Measurements from ENCODE around the gene UIMC1.

UIMC1 gene

GRCh38 chr5:176863765-176864098 is 142.8 kb downstream of the UIMC1 start:
- ATAC-seq (replicated peaks; ENCODE audit: extremely low read depth, poor library complexity, severe bottlenecking) (no peak), DNase-seq (ENCODE audit: low spot score in 2 of 2) (no peak)
- Mint-ChIP-seq H3K36me3 (ENCODE audit: insufficient read depth) (peaks cover under 1% of the 10 kb centered on the region), H3K9me3 (no peaks in the 10 kb centered on the region), H3K4me3 (no peak overlapping the region), H3K27me3 (peaks cover 58% of the 10 kb centered on the region), H3K4me1 (no peaks in the 10 kb centered on the region), H3K27ac (ENCODE audit: low read depth) (no peak overlapping the region)

- DNase-seq (ENCODE audit: low spot score in 2 of 2) (no peak), ATAC-seq (replicated peaks; ENCODE audit: extremely low read depth, poor library complexity, severe bottlenecking) (no peak)
- no peak overlapping the region for H3K4me3 Mint-ChIP-seq
- H3K36me3 Mint-ChIP-seq (ENCODE audit: insufficient read depth) = no peaks in the 10 kb centered on the region
- H3K27me3 Mint-ChIP-seq = peaks cover 63% of the 10 kb centered on the region
- H3K27ac Mint-ChIP-seq (ENCODE audit: low read depth) = no peak overlapping the region
- H3K9me3 Mint-ChIP-seq = no peaks in the 10 kb centered on the region
- no peaks in the 10 kb centered on the region for H3K4me1 Mint-ChIP-seq
Observed at GRCh38 chr5:176863041-176863764, 143.4 kb downstream of the UIMC1 start.

GRCh38 chr5:176862330-176862995 is 144.1 kb downstream of the UIMC1 start:
- DNase-seq (ENCODE audit: low spot score in 2 of 2) (no peak), ATAC-seq (replicated peaks; ENCODE audit: extremely low read depth, poor library complexity, severe bottlenecking) (no peak)
- Mint-ChIP-seq H3K27me3 (peaks cover 70% of the 10 kb centered on the region), H3K27ac (ENCODE audit: low read depth) (no peak overlapping the region), H3K9me3 (no peaks in the 10 kb centered on the region), H3K4me1 (no peaks in the 10 kb centered on the region), H3K4me3 (no peak overlapping the region), H3K36me3 (ENCODE audit: insufficient read depth) (no peaks in the 10 kb centered on the region)

- H3K27ac Mint-ChIP-seq (ENCODE audit: low read depth) = no peak overlapping the region
- H3K9me3 Mint-ChIP-seq = no peaks in the 10 kb centered on the region
- DNase-seq (ENCODE audit: low spot score in 2 of 2) = no peak
- no peaks in the 10 kb centered on the region for H3K36me3 Mint-ChIP-seq (ENCODE audit: insufficient read depth)
- no peak for ATAC-seq (replicated peaks; ENCODE audit: extremely low read depth, poor library complexity, severe bottlenecking)
- no peaks in the 10 kb centered on the region for H3K4me1 Mint-ChIP-seq
- peaks cover 73% of the 10 kb centered on the region for H3K27me3 Mint-ChIP-seq
- no peak overlapping the region for H3K4me3 Mint-ChIP-seq
Observed at GRCh38 chr5:176861276-176861675, 145.3 kb downstream of the UIMC1 start.

- H3K36me3 Mint-ChIP-seq (ENCODE audit: insufficient read depth) = no peaks in the 10 kb centered on the region
- no peak for ATAC-seq (replicated peaks; ENCODE audit: extremely low read depth, poor library complexity, severe bottlenecking)
- no peak for DNase-seq (ENCODE audit: low spot score in 2 of 2)
- no peaks in the 10 kb centered on the region for H3K4me1 Mint-ChIP-seq
- H3K27ac Mint-ChIP-seq (ENCODE audit: low read depth) = no peak overlapping the region
- no peaks in the 10 kb centered on the region for H3K9me3 Mint-ChIP-seq
- peaks cover 65% of the 10 kb centered on the region for H3K27me3 Mint-ChIP-seq
- no peak overlapping the region for H3K4me3 Mint-ChIP-seq
Observed at GRCh38 chr5:176860381-176860780, 146.2 kb downstream of the UIMC1 start.

GRCh38 chr5:176859916-176860315 is 146.7 kb downstream of the UIMC1 start:
- no peak overlapping the region for H3K4me3 Mint-ChIP-seq
- ATAC-seq (replicated peaks; ENCODE audit: extremely low read depth, poor library complexity, severe bottlenecking) (no peak), DNase-seq (ENCODE audit: low spot score in 2 of 2) (no peak)
- no peaks in the 10 kb centered on the region for H3K36me3 Mint-ChIP-seq (ENCODE audit: insufficient read depth)
- no peaks in the 10 kb centered on the region for H3K4me1 Mint-ChIP-seq
- no peaks in the 10 kb centered on the region for H3K9me3 Mint-ChIP-seq
- peaks cover 65% of the 10 kb centered on the region for H3K27me3 Mint-ChIP-seq
- no peak overlapping the region for H3K27ac Mint-ChIP-seq (ENCODE audit: low read depth)

GRCh38 chr5:176857894-176858273 is 148.7 kb downstream of the UIMC1 start:
- ATAC-seq (replicated peaks; ENCODE audit: extremely low read depth, poor library complexity, severe bottlenecking) (no peak), DNase-seq (ENCODE audit: low spot score in 2 of 2) (no peak)
- no peak overlapping the region for H3K27ac Mint-ChIP-seq (ENCODE audit: low read depth)
- H3K4me3 Mint-ChIP-seq = no peak overlapping the region
- peaks cover 63% of the 10 kb centered on the region for H3K27me3 Mint-ChIP-seq
- H3K4me1 Mint-ChIP-seq = no peaks in the 10 kb centered on the region
- H3K36me3 Mint-ChIP-seq (ENCODE audit: insufficient read depth) = no peaks in the 10 kb centered on the region
- no peaks in the 10 kb centered on the region for H3K9me3 Mint-ChIP-seq

GRCh38 chr5:176857216-176857893 is 149.2 kb downstream of the UIMC1 start:
- Mint-ChIP-seq H3K27me3 (peaks cover 64% of the 10 kb centered on the region), H3K4me3 (no peak overlapping the region), H3K4me1 (no peaks in the 10 kb centered on the region), H3K27ac (ENCODE audit: low read depth) (no peak overlapping the region), H3K9me3 (no peaks in the 10 kb centered on the region), H3K36me3 (ENCODE audit: insufficient read depth) (no peaks in the 10 kb centered on the region)
- DNase-seq (ENCODE audit: low spot score in 2 of 2) (no peak), ATAC-seq (replicated peaks; ENCODE audit: extremely low read depth, poor library complexity, severe bottlenecking) (no peak)

GRCh38 chr5:176856746-176857145 is 149.8 kb downstream of the UIMC1 start:
- Mint-ChIP-seq H3K4me3 (no peak overlapping the region), H3K27me3 (peaks cover 70% of the 10 kb centered on the region), H3K27ac (ENCODE audit: low read depth) (no peak overlapping the region), H3K36me3 (ENCODE audit: insufficient read depth) (no peaks in the 10 kb centered on the region), H3K4me1 (no peaks in the 10 kb centered on the region), H3K9me3 (no peaks in the 10 kb centered on the region)
- ATAC-seq (replicated peaks; ENCODE audit: extremely low read depth, poor library complexity, severe bottlenecking) (no peak), DNase-seq (ENCODE audit: low spot score in 2 of 2) (no peak)

GRCh38 chr5:176855598-176855997 is 151.0 kb downstream of the UIMC1 start:
- no peaks in the 10 kb centered on the region for H3K36me3 Mint-ChIP-seq (ENCODE audit: insufficient read depth)
- ATAC-seq (replicated peaks; ENCODE audit: extremely low read depth, poor library complexity, severe bottlenecking) (no peak), DNase-seq (ENCODE audit: low spot score in 2 of 2) (no peak)
- no peaks in the 10 kb centered on the region for H3K9me3 Mint-ChIP-seq
- H3K27ac Mint-ChIP-seq (ENCODE audit: low read depth) = no peak overlapping the region
- no peaks in the 10 kb centered on the region for H3K4me1 Mint-ChIP-seq
- peaks cover 72% of the 10 kb centered on the region for H3K27me3 Mint-ChIP-seq
- H3K4me3 Mint-ChIP-seq = no peak overlapping the region
